IMR-90 (cell line): ENCODE results near the gene GPR153. TPM values are rescaled to one million over a fixed set of nuclear protein-coding genes. Genes with fewer than 3 reads are reported as not detected.

Experiments
- ATAC-seq: fragments of 200-7000 bp; cut with Tn5 transposase; 2 replicates; pipeline ENCODE4 v1.9.1; 2020; ENCODE audit warnings: low read depth, mild to moderate bottlenecking, moderate library complexity
- BruUV-seq: library from RNA; stranded (reverse); fragments of 400-500 nt; replicated peaks from 2 replicates; lab custom pipeline; 2021; lab: Mats Ljungman, UMichigan
- CTCF ChIA-PET: fragments of 300-600 bp; formaldehyde crosslinking; extraction: SDS; loops from one replicate; lab custom pipeline; 2021; ENCODE audit warnings: antibody characterized with exemption; lab: Yijun Ruan, JAX
- POLR2A ChIA-PET: fragments of 300-600 bp; sonication (Branson Sonifier 250); formaldehyde crosslinking; loops from one replicate; lab custom pipeline; 2022; ENCODE audit warnings: antibody characterized with exemption; ENCODE audit not compliant: unreplicated experiment; lab: Charles Lee
- DNase-seq: peaks from one replicate; pipeline ENCODE4 v3.0.0; 2013
- H2AFZ ChIP-seq: replicated peaks from 2 replicates; pipeline ENCODE3; 2013; ENCODE audit warnings: low read length, mild to moderate bottlenecking; ENCODE audit not compliant: poor library complexity
- H2AK5ac ChIP-seq: 2 replicates; pipeline ENCODE4 v1.6.1; 2013; ENCODE audit warnings: low read depth, low read length, inconsistent platforms
- H2AK9ac ChIP-seq: replicated peaks from 2 replicates; pipeline ENCODE3; 2013; ENCODE audit warnings: mild to moderate bottlenecking, low read depth, low read length, moderate library complexity; ENCODE audit not compliant: poor library complexity
- H2BK120ac ChIP-seq: 2 replicates; pipeline ENCODE4 v1.6.1; 2013; ENCODE audit warnings: low read depth, low read length, inconsistent platforms
- H2BK15ac ChIP-seq: 3 replicates; pipeline ENCODE4 v1.6.1; 2013; ENCODE audit warnings: low read depth, low read length, inconsistent platforms
- H2BK20ac ChIP-seq: 2 replicates; pipeline ENCODE4 v1.6.1; 2013; ENCODE audit warnings: low read depth, mild to moderate bottlenecking, inconsistent platforms, low read length, moderate library complexity
- H2BK5ac ChIP-seq: 2 replicates; pipeline ENCODE4 v1.6.1; 2013; ENCODE audit warnings: mild to moderate bottlenecking, low read depth, low read length, inconsistent platforms; ENCODE audit not compliant: poor library complexity, severe bottlenecking
- H3K14ac ChIP-seq: replicated peaks from 2 replicates; pipeline ENCODE4 v1.6.1; 2013; ENCODE audit warnings: low read depth, low read length, inconsistent platforms
- H3K18ac ChIP-seq: 2 replicates; pipeline ENCODE4 v1.6.1; 2013; ENCODE audit warnings: low read depth, low read length, control low read depth
- H3K23ac ChIP-seq: 2 replicates; pipeline ENCODE4 v1.6.1; 2013; ENCODE audit warnings: low read depth, low read length, inconsistent platforms
- H3K27ac ChIP-seq: 2 replicates; pipeline ENCODE4 v1.5.1; 2013; ENCODE audit warnings: mild to moderate bottlenecking, control low read depth, low read length; ENCODE audit not compliant: insufficient read depth
- H3K27me3 ChIP-seq: 2 replicates; pipeline ENCODE4 v1.6.1; 2013; ENCODE audit warnings: low read length; ENCODE audit not compliant: control insufficient read depth, insufficient read depth
- H3K36me3 ChIP-seq: 2 replicates; pipeline ENCODE4 v1.6.1; 2013; ENCODE audit warnings: low read length, mixed read lengths; ENCODE audit not compliant: control insufficient read depth, insufficient read depth
- H3K4ac ChIP-seq: 2 replicates; pipeline ENCODE4 v1.6.1; 2013; ENCODE audit warnings: low read depth, low read length, inconsistent platforms
- H3K4me1 ChIP-seq: 2 replicates; pipeline ENCODE4 v1.6.1; 2013; ENCODE audit warnings: low read length, mixed read lengths; ENCODE audit not compliant: control insufficient read depth, insufficient read depth
- H3K4me2 ChIP-seq: 2 replicates; pipeline ENCODE4 v1.6.1; 2013; ENCODE audit warnings: low read depth, mild to moderate bottlenecking, control low read depth, low read length, moderate library complexity
- H3K4me3 ChIP-seq: 2 replicates; pipeline ENCODE4 v1.5.1; 2013; ENCODE audit warnings: low read depth, mild to moderate bottlenecking, control low read depth, low read length, moderate library complexity; ENCODE audit not compliant: insufficient read depth
- H3K56ac ChIP-seq: 2 replicates; pipeline ENCODE4 v1.6.1; 2013; ENCODE audit warnings: low read length, inconsistent platforms; ENCODE audit not compliant: insufficient read depth; ENCODE audit errors: extremely low read depth
- H3K79me1 ChIP-seq, 2 experiments: 2 replicates each; pipeline ENCODE4 v1.6.1; 2013; ENCODE audit warnings: low read length in 2 of 2, inconsistent platforms in 1 of 2, low read depth in 1 of 2
- H3K9ac ChIP-seq: 2 replicates; pipeline ENCODE4 v1.6.1; 2013; ENCODE audit warnings: low read depth, low read length, control low read depth
- H3K9me1 ChIP-seq: 2 replicates; pipeline ENCODE4 v1.6.1; 2013; ENCODE audit warnings: low read length, inconsistent platforms; ENCODE audit not compliant: insufficient read depth
- H3K9me3 ChIP-seq: 2 replicates; pipeline ENCODE4 v1.6.1; 2013; ENCODE audit warnings: low read length; ENCODE audit not compliant: control insufficient read depth, insufficient read depth
- H4K20me1 ChIP-seq: 2 replicates; pipeline ENCODE4 v1.6.1; 2013; ENCODE audit warnings: low read length, inconsistent platforms; ENCODE audit not compliant: insufficient read depth
- H4K5ac ChIP-seq: 2 replicates; pipeline ENCODE4 v1.6.1; 2013; ENCODE audit warnings: mild to moderate bottlenecking, low read depth, low read length, control low read depth
- H4K8ac ChIP-seq, 2 experiments: 2 replicates each; pipeline ENCODE4 v1.6.1; 2013; ENCODE audit warnings: low read depth in 2 of 2, low read length in 2 of 2, control low read depth in 1 of 2, inconsistent platforms in 1 of 2
- H4K91ac ChIP-seq: 2 replicates; pipeline ENCODE4 v1.6.1; 2013; ENCODE audit warnings: low read depth, low read length, inconsistent platforms; ENCODE audit not compliant: insufficient read depth
- BHLHE40 ChIP-seq: fragments of 150-350 bp; IDR thresholded peaks from 2 replicates; pipeline ENCODE4 v1.6.1; 2016; ENCODE audit warnings: mild to moderate bottlenecking, low read depth, low read length
- CEBPB ChIP-seq: IDR thresholded peaks from 2 replicates; pipeline ENCODE4 v1.6.1; 2012; ENCODE audit warnings: low read depth, low read length, improper control_type of control experiment
- CHD1 ChIP-seq: IDR thresholded peaks from 2 replicates; pipeline ENCODE4 v1.6.1; 2012; ENCODE audit warnings: low read depth, low read length, improper control_type of control experiment
- MAFK ChIP-seq: IDR thresholded peaks from 2 replicates; pipeline ENCODE4 v1.6.1; 2012; ENCODE audit warnings: low read depth, low read length, improper control_type of control experiment
- MAZ ChIP-seq: IDR thresholded peaks from 2 replicates; pipeline ENCODE4 v1.6.1; 2012; ENCODE audit warnings: low read depth, mild to moderate bottlenecking, low read length, improper control_type of control experiment, moderate library complexity, borderline replicate concordance
- MXI1 ChIP-seq: IDR thresholded peaks from 2 replicates; pipeline ENCODE4 v1.6.1; 2012; ENCODE audit warnings: low read depth, mild to moderate bottlenecking, low read length, moderate library complexity, borderline replicate concordance
- NFE2L2 ChIP-seq: fragments of 150-350 bp; IDR thresholded peaks from 2 replicates; pipeline ENCODE4 v1.6.1; 2016; ENCODE audit warnings: low read depth, mild to moderate bottlenecking, low read length
- POLR2A ChIP-seq: IDR thresholded peaks from 2 replicates; pipeline ENCODE4 v1.6.1; 2012; ENCODE audit warnings: mild to moderate bottlenecking, low read depth, low read length
- RAD21 ChIP-seq: IDR thresholded peaks from 2 replicates; pipeline ENCODE4 v1.6.1; 2012; ENCODE audit warnings: low read length, improper control_type of control experiment
- RCOR1 ChIP-seq: IDR thresholded peaks from 2 replicates; pipeline ENCODE4 v1.6.1; 2012; ENCODE audit warnings: mild to moderate bottlenecking, low read length, improper control_type of control experiment; ENCODE audit not compliant: insufficient replicate concordance
- RFX5 ChIP-seq: IDR thresholded peaks from 2 replicates; pipeline ENCODE4 v1.8.0; 2012; ENCODE audit warnings: low read depth, mild to moderate bottlenecking, low read length, moderate library complexity
- SMC3 ChIP-seq: fragments of 150-350 bp; IDR thresholded peaks from 2 replicates; pipeline ENCODE4 v1.6.1; 2016; ENCODE audit warnings: low read depth, mild to moderate bottlenecking, antibody characterized with exemption, low read length, moderate library complexity
- WGBS, 2 experiments: methylation state at CpG; one replicate each; pipeline versions ENCODE4 v1.1.5 to v1.1.7; 2013; ENCODE audit warnings: missing lambda C conversion rate in 2 of 2; ENCODE audit not compliant: insufficient read length in 1 of 2; ENCODE audit errors: extremely low coverage in 2 of 2; 5-methylcytosine and 5-hydroxymethylcytosine counted together
- dilution Hi-C: fragments of 300-500 bp; cut with HindIII; formaldehyde crosslinking; loops from one replicate; pipeline ENCODE4 v1.14.3; 2018; ENCODE audit warnings: low sequenced_read_pairs; ENCODE audit not compliant: unreplicated experiment
- in situ Hi-C: fragments of 300-500 bp; cut with MboI; formaldehyde crosslinking; loops from 3 replicates; pipeline ENCODE4 v1.14.3; 2019; ENCODE audit warnings: low sequenced_read_pairs, inconsistent platforms, mixed read lengths
- intact Hi-C: fragments of 100-400 bp; cut with micrococcal nuclease; formaldehyde crosslinking; loops from 2 replicates; pipeline ENCODE4 v1.10.0; 2022
- polyA plus RNA-seq, 3 experiments: library from polyadenylated mRNA; depleted of rRNA; stranded (reverse); fragments of >200 nt; gene quantifications; 2 replicates each; pipeline ENCODE4 v1.2.3, GENCODE V29; 2012; ENCODE audit warnings: low replicate concordance in 1 of 3
- total RNA-seq: library from RNA; depleted of rRNA; stranded (reverse); fragments of >200 nt; gene quantifications from 2 replicates; pipeline ENCODE4 v1.2.3, GENCODE V29; 2012
- TF ChIP-seq, protein P1 (sequence below): fragments of 150-350 bp; IDR thresholded peaks from 2 replicates; pipeline ENCODE4 v1.6.1; 2017; ENCODE audit warnings: mild to moderate bottlenecking, antibody characterized with exemption, low read length, low read depth
- TF ChIP-seq, protein P2 (sequence below): conservative IDR thresholded peaks from 2 replicates; pipeline ENCODE4 v1.5.1; 2012; ENCODE audit warnings: mild to moderate bottlenecking, low read depth, low read length, improper control_type of control experiment
- TF ChIP-seq, protein P3 (sequence below): fragments of 150-350 bp; IDR thresholded peaks from 2 replicates; pipeline ENCODE4 v1.6.1; 2016; ENCODE audit warnings: low read depth, mild to moderate bottlenecking, low read length, moderate library complexity, borderline replicate concordance

The GPR153 gene
- total and polyA plus RNA-seq, 2 of the 4 experiments (the other 2 are of a cell fraction): 1.8 to 5.2 TPM

DNA sequence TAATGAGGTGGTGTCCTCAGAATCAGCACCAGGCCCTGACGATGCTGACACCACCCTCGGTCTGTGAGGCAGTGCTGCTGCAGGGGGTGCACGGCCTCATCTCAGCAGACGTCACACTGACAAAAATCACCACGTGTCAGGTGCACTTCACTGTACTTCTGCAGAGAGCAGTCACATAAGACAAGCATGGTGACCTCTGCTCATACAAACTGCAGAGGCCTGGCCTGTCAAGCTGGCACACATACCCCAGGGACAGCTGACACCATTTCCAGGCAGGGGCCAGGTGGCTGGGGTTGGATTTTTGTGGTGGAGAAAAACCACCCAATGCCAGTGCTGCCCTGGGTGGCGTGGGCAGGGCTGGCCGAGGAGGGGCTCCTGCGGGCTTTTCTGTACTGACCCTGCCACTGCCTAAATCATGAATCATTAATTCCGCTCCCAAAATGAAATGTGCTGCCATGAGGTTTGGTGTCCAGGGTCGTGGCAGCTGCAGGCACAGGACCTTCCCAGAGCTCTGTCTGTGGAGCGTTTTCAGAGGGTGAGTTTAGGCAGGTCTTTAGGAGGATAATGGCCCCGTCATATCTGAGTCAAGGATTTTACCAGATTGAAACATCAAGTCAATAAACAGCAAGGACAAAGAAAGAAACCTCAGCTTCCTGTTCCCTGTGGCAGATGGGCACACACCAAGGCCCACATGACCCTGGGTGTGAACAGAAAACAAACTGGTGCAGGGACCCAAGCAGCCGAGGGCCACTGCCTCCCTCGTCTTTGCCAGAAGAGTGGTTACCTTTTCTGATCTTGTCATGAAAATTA lies 33.4 kb upstream of the GPR153 start:
- Histone ChIP-seq H4K20me1 (no peaks in the 10 kb centered on the region), H3K9ac (no peak overlapping the region), H3K9me1 (no peaks in the 10 kb centered on the region; the same call in 1 of the 2 replicates), H3K4ac (no peak overlapping the region), H3K9me3 (no peaks in the 10 kb centered on the region), H2BK20ac (no peak overlapping the region), H4K5ac (no peak overlapping the region), H2AK9ac (no peak overlapping the region), H2BK15ac (no peak overlapping the region), H2AFZ (no peak overlapping the region), H3K18ac (no peak overlapping the region), H3K4me1 (no peaks in the 10 kb centered on the region), H3K36me3 (peaks cover 4% of the 10 kb centered on the region; the same call in 1 of the 2 replicates), H3K23ac (no peak overlapping the region), H4K8ac (no peak overlapping the region), H3K4me3 (no peak overlapping the region), H2AK5ac (no peak overlapping the region), H2BK5ac (no peak overlapping the region), H4K91ac (no peak overlapping the region), H3K27ac (no peak overlapping the region), H3K14ac (no peak overlapping the region), H3K56ac (no peak overlapping the region), H3K79me1 (peaks cover 0 to 3% of the 10 kb centered on the region in 2 experiments; a peak in 1 of 4 replicates), H3K27me3 (no peaks in the 10 kb centered on the region), H2BK120ac (no peak overlapping the region), H3K4me2 (no peak overlapping the region)
- intact Hi-C loops (no loop called here), dilution Hi-C loops (no loop called here), in situ Hi-C loops (no loop called here)
- no TSS peak for BruUV-seq
- 90% methylated on average over 2 of the region's 14 CpGs; no CpG with 5 or more reads in 1 of the 2 experiments for WGBS, 2 experiments
- CTCF ChIA-PET: interaction anchor here (1.1 kb wide), 1 partner anchor 18 kb away, joined by 3 read pairs; no protein-coding TSS in a partner anchor
- POLR2A ChIA-PET: no interaction called here
- no peak for DNase-seq
- ATAC-seq: no peak
- TF ChIP-seq NFE2L2 (no peak), CEBPB (no peak), SMC3 (no peak), MAZ (no peak), POLR2A (no peak), RFX5 (no peak), MXI1 (no peak), CHD1 (no peak), RCOR1 (no peak), RAD21 (no peak), BHLHE40 (no peak), MAFK (no peak)
- TF ChIP-seq, protein P1, sequence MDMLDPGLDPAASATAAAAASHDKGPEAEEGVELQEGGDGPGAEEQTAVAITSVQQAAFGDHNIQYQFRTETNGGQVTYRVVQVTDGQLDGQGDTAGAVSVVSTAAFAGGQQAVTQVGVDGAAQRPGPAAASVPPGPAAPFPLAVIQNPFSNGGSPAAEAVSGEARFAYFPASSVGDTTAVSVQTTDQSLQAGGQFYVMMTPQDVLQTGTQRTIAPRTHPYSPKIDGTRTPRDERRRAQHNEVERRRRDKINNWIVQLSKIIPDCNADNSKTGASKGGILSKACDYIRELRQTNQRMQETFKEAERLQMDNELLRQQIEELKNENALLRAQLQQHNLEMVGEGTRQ: no peak
- TF ChIP-seq, protein P2, sequence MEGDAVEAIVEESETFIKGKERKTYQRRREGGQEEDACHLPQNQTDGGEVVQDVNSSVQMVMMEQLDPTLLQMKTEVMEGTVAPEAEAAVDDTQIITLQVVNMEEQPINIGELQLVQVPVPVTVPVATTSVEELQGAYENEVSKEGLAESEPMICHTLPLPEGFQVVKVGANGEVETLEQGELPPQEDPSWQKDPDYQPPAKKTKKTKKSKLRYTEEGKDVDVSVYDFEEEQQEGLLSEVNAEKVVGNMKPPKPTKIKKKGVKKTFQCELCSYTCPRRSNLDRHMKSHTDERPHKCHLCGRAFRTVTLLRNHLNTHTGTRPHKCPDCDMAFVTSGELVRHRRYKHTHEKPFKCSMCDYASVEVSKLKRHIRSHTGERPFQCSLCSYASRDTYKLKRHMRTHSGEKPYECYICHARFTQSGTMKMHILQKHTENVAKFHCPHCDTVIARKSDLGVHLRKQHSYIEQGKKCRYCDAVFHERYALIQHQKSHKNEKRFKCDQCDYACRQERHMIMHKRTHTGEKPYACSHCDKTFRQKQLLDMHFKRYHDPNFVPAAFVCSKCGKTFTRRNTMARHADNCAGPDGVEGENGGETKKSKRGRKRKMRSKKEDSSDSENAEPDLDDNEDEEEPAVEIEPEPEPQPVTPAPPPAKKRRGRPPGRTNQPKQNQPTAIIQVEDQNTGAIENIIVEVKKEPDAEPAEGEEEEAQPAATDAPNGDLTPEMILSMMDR: no peak
- TF ChIP-seq, protein P3, sequence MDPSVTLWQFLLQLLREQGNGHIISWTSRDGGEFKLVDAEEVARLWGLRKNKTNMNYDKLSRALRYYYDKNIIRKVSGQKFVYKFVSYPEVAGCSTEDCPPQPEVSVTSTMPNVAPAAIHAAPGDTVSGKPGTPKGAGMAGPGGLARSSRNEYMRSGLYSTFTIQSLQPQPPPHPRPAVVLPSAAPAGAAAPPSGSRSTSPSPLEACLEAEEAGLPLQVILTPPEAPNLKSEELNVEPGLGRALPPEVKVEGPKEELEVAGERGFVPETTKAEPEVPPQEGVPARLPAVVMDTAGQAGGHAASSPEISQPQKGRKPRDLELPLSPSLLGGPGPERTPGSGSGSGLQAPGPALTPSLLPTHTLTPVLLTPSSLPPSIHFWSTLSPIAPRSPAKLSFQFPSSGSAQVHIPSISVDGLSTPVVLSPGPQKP: no peak
